Natural killer cell (primary cell): ENCODE measurements around the gene RBCK1. TPM values are rescaled to one million over a fixed set of nuclear protein-coding genes. Genes with fewer than 3 reads are reported as not detected.

ENCODE experiments used
- ATAC-seq, 3 donors: fragments of 150-1000 bp in 2 of 3; fragments of 200-7000 bp in 1 of 3; cut with Tn5 transposase; 1 replicate in 1 of 3; 2 replicates in 2 of 3; pipeline ENCODE4 v1.10.0; 2021; ENCODE audit warnings: mild to moderate bottlenecking in 2 of 3, moderate library complexity in 2 of 3
- DNase-seq, 2 donors: peaks; one replicate each; pipeline versions ENCODE4 v3.0.0 to v3.0.0-alpha.2; 2013 to 2021; ENCODE audit warnings: mixed read lengths in 1 of 2
- H3K27ac ChIP-seq: one replicate; pipeline ENCODE4 v1.5.1; 2013; ENCODE audit warnings: mild to moderate bottlenecking, low read length
- H3K27me3 ChIP-seq: one replicate; pipeline ENCODE4 v1.6.1; 2013; ENCODE audit warnings: low read length; ENCODE audit not compliant: control insufficient read depth, insufficient read depth
- H3K36me3 ChIP-seq: one replicate; pipeline ENCODE4 v1.6.1; 2013; ENCODE audit warnings: low read length; ENCODE audit not compliant: control insufficient read depth, insufficient read depth
- H3K4me1 ChIP-seq: one replicate; pipeline ENCODE4 v1.6.1; 2013; ENCODE audit warnings: low read length; ENCODE audit not compliant: control insufficient read depth, insufficient read depth
- H3K4me3 ChIP-seq: one replicate; pipeline ENCODE4 v1.5.1; 2013; ENCODE audit warnings: low read length
- H3K9me3 ChIP-seq: one replicate; pipeline ENCODE4 v1.6.1; 2013; ENCODE audit warnings: low read length; ENCODE audit not compliant: control insufficient read depth, insufficient read depth
- H3K27ac Mint-ChIP-seq, 2 donors: one replicate each; pipeline ENCODE4 v1.8.0; 2022; ENCODE audit warnings: mild to moderate bottlenecking in 2 of 2, mixed read lengths in 2 of 2, moderate library complexity in 1 of 2
- H3K27me3 Mint-ChIP-seq, 2 donors: one replicate each; pipeline ENCODE4 v1.8.0; 2022; ENCODE audit warnings: low read depth in 2 of 2, mixed read lengths in 2 of 2
- H3K36me3 Mint-ChIP-seq: one replicate; pipeline ENCODE4 v1.8.0; 2022; ENCODE audit warnings: mixed read lengths
- H3K4me1 Mint-ChIP-seq, 2 donors: one replicate each; pipeline ENCODE4 v1.8.0; 2022; ENCODE audit warnings: mixed read lengths in 2 of 2
- H3K4me3 Mint-ChIP-seq: one replicate; pipeline ENCODE4 v1.8.0; 2022; ENCODE audit warnings: mild to moderate bottlenecking, moderate library complexity, mixed read lengths
- H3K9me3 Mint-ChIP-seq, 2 donors: one replicate each; pipeline ENCODE4 v1.8.0; 2022; ENCODE audit warnings: mixed read lengths in 2 of 2
- CTCF ChIP-seq: fragments of 200-600 bp; IDR thresholded peaks from one replicate; pipeline ENCODE4 v1.8.0; 2022; ENCODE audit warnings: antibody characterized with exemption
- WGBS: methylation state at CpG from one replicate; pipeline ENCODE4 v1.1.7; 2013; ENCODE audit warnings: missing lambda C conversion rate; ENCODE audit not compliant: insufficient coverage; 5-methylcytosine and 5-hydroxymethylcytosine counted together
- intact Hi-C: fragments of 100-400 bp; cut with micrococcal nuclease; formaldehyde crosslinking; loops from one replicate; pipeline ENCODE4 v1.14.2; 2022
- total RNA-seq, 4 donors: library from RNA; stranded (reverse); fragments of 120-200 nt in 1 of 4; gene quantifications; one replicate each; pipeline versions ENCODE4 v1.2.3 to v1.2.4, GENCODE V29; 2013 to 2022

Gene RBCK1
- total RNA-seq, 3 donors from 2014 or later (not counting 1 experiment from before 2014, with no cell fraction given) = 102 to 131 (median 104) TPM

- intact Hi-C loops = no loop called here
- Mint-ChIP-seq H3K9me3 (no peaks in the 10 kb centered on the region), H3K36me3 (no peaks in the 10 kb centered on the region), H3K27me3 (no peaks in the 10 kb centered on the region), H3K4me3 (no peak overlapping the region), H3K27ac (no peak overlapping the region), H3K4me1 (peaks cover 18 to 33% of the 10 kb centered on the region in 2 donors)
- over 99% methylated on average over 8 of the region's 8 CpGs for WGBS
- no peak overlapping the region for H3K27ac ChIP-seq
- no peak for DNase-seq
- TF ChIP-seq CTCF = no peak
- no peaks in the 10 kb centered on the region for H3K4me1 ChIP-seq
- no peak overlapping the region for H3K4me3 ChIP-seq
- no peaks in the 10 kb centered on the region for H3K9me3 ChIP-seq
- no peaks in the 10 kb centered on the region for H3K27me3 ChIP-seq
- no peak for ATAC-seq
- peaks cover 51% of the 10 kb centered on the region for H3K36me3 ChIP-seq
Measured at GRCh38 chr20:418858-419365, 10.8 kb downstream of the RBCK1 start.

- H3K36me3 Mint-ChIP-seq = no peaks in the 10 kb centered on the region
- H3K27ac ChIP-seq = no peak overlapping the region
- no peak for ATAC-seq
- no peak overlapping the region for H3K4me3 ChIP-seq
- WGBS = 95% methylated on average over 32 of the region's 32 CpGs
- H3K9me3 ChIP-seq = no peaks in the 10 kb centered on the region
- no peaks in the 10 kb centered on the region for H3K9me3 Mint-ChIP-seq
- TF ChIP-seq CTCF = no peak
- H3K27ac Mint-ChIP-seq = peak overlapping the region in 1 of 2 donors; percentile 40
- H3K36me3 ChIP-seq = peaks cover 50% of the 10 kb centered on the region
- DNase-seq = no peak
- H3K4me3 Mint-ChIP-seq = no peak overlapping the region
- no peaks in the 10 kb centered on the region for H3K4me1 ChIP-seq
- intact Hi-C loops = no loop called here
- H3K27me3 Mint-ChIP-seq = no peaks in the 10 kb centered on the region
- H3K27me3 ChIP-seq = no peaks in the 10 kb centered on the region
- peaks cover 18 to 36% of the 10 kb centered on the region in 2 donors for H3K4me1 Mint-ChIP-seq
Measured at GRCh38 chr20:419556-420165, 11.6 kb downstream of the RBCK1 start.

- Mint-ChIP-seq H3K27me3 (no peaks in the 10 kb centered on the region), H3K4me3 (no peak overlapping the region), H3K9me3 (no peaks in the 10 kb centered on the region), H3K36me3 (no peaks in the 10 kb centered on the region), H3K4me1 (peaks cover 16 to 31% of the 10 kb centered on the region in 2 donors), H3K27ac (peak overlapping the region in 1 of 2 donors; percentile 40)
- H3K36me3 ChIP-seq = peaks cover 50% of the 10 kb centered on the region
- 97% methylated on average over 17 of the region's 20 CpGs for WGBS
- no peaks in the 10 kb centered on the region for H3K27me3 ChIP-seq
- H3K4me1 ChIP-seq = no peaks in the 10 kb centered on the region
- no peak for TF ChIP-seq CTCF
- H3K9me3 ChIP-seq = no peaks in the 10 kb centered on the region
- no peak overlapping the region for H3K4me3 ChIP-seq
- no peak overlapping the region for H3K27ac ChIP-seq
- ATAC-seq = no peak
- DNase-seq = no peak
- intact Hi-C loops = no loop called here
Measured at GRCh38 chr20:420166-420620, 12.1 kb downstream of the RBCK1 start.
